NCI-H2081 (cell line): ENCODE data around the gene MARF1.
"Not testable (repeated sequence)": the region's sequence is repeated elsewhere in the genome, so short reads cannot be mapped to it uniquely, and the experiment has no call there.

Experiments used
- DNase-seq, 2 experiments: peaks; one replicate each; lab custom pipeline; 2025; lab: John Stamatoyannopoulos, UW

Gene MARF1

DNA sequence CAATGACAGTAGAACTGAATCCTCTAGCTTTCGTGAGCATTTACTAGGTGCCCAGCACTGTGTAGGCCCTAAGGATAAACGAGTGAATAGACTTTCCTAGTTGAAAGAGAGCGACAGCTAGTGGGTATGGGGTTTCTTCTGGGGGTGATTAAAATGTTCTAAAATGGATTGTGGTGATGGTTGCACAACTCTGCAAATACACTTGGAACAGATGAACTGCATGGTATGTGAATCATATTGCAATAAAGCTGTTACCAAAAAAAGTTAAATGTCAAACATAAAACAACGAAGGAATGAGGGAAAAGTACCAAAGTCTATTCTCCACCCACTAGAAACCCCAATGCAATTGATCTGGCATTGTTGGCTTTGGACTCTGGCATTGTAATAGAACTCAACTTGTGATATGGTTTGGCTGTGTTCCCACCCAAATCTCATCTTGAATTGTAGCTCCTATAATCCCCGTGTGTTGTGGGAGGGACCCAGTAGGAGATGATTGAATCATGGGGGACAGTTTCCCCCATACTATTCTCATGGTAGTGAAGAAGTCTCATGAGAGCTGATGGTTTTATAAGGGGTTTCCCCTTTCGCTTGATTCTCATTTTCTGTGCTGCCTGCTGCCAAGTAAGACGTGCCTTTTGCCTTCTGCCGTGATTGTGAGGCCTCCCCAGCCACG, 70.5 kb downstream of the MARF1 start:
- DNase-seq = no peak

DNA sequence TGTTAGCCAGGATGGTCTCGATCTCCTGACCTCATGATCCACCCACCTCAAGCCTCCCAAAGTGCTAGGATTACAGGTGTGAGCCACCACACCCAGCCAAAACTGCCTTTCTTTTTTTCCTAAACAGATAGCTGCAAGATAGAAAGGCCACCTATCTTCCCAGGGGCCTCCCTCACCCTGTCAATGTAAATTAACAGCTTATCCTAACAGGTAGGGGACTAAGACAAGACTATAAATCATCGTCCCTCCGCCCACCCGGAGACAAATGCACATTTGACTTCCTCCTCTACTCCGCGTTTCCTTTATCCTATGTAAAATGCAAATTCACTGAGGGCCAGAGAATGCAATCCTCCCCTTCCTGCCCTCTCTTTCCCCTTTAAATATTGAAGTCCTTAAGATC, 71.4 kb downstream of the MARF1 start:
- no peak for DNase-seq

DNA sequence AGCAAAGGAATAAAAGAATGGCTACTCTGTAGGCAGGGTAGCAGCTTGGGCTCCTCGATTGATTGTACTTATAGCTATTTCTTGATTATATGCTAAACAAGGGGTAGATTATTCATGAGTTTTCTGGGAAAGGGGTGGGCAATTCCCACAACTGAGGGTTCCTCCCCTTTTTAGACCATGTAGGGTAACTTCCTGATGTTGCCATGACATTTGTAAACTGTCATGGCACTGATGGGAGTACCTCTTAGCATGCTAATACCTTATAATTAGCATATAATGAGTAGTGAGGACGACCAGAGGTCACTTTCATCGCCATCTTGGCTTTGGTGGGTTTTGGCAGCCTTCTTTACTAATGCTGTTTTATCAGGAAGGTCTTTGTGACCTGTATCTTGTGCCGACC, 72.3 kb downstream of the MARF1 start:
- not testable (repeated sequence) for DNase-seq

DNA sequence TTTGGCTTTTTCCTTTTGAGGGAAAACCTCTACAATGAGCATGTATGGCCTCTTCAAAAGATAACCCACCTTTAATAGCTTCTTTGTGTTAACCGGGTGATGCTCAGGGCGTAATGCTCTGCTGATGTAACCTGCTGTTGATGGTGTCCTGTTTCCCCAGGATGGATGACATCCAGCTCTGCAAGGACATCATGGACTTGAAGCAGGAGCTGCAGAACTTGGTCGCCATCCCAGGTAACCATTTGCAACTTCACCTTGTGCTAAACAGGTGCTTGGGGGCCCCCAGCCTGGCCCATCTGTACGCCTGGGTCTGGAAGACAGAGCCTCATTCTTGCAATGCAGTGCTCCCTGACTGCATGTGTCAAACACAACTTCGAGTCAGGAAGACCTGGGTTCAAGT, 75.1 kb downstream of the MARF1 start:
- no peak for DNase-seq

DNA sequence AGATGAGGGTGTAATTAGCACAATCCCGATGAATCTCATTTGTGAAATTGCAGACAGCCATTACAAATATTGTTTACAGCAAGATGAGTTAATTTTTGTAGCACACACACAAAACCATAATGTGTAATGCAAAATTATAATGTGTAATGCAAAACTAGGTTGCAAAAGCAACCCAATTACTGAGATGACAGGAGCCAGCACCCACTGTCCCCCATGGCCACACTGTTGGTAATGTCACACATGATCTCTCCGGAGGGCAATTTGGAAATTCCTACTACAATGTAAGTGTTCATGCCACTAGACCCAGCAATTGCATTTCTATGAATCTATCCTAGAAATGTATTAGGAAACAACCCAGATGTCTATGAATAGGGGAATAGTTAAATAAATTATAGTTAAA, 76.9 kb downstream of the MARF1 start:
- no peak for DNase-seq

DNA sequence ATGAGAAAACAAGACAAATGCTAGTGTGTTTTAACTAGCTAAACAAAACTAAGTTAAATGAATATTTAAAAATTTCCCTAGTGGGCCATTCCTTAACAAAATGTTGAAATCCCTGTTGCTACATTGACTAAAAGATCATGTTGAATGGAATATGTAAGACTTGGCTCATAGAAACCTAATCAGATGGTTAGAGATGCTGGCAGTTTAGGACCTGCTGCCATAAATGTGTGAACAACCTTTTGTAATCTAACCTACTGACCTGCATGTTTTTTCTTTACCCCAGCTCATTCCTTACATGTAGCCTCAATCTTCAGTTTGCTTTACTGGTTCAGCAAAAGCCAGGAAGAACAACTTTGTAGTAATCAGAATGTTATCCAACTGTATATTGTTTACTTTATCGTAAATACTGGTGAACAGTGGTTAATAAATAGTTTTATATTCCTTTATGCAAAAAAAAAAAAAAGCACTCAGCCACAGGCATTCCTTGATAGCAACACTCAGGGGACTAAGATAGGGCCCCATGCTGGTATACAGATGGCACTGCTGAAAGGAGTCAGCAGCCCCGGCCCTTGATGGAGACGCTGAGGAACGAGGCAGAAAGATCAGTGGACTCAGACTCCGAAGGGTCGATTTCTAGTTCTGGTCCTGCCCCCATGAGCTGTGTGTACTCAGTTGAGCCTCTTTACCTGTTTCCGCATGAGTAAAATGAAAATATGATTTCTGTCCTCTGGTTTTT, 78.2 kb downstream of the MARF1 start:
- no peak for DNase-seq

DNA sequence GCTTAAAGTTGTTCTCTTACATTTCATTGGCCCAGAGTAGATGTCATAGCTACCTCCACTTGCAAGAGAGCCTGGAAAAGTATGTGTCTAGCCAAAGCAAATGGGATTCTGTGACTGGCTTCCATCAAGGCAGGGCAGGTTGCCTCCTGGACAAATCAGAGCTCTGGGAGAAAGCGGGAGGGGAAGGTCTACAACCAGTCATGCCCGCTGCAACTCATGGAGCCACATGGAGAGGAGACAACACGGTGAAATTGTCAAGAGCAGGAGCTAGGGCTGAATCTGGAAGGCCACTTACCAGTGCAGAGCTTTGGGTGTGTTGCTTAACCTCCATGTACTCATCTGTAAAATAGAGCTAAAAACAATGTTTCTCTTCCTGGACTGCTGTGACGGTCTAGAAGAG, 83.8 kb downstream of the MARF1 start:
- no peak for DNase-seq

DNA sequence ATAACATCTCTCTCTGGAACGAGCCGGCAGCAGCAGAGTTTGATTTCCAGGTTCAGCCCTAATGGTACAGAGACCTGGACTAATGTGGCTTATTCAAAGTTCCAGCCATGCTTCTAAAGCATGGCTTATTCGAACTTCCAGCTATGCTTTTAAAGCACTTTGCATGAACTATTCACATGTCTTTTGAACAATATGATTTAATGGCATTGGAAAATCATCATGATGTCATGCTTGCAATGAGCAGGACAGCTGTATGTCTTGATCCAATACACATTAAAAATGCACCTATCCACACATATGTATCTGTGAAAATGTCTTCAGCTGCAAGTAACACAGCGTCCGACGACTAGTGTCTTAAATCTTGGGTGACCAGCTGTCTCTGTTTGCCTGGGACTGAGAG, 85.7 kb downstream of the MARF1 start:
- DNase-seq = no peak

DNA sequence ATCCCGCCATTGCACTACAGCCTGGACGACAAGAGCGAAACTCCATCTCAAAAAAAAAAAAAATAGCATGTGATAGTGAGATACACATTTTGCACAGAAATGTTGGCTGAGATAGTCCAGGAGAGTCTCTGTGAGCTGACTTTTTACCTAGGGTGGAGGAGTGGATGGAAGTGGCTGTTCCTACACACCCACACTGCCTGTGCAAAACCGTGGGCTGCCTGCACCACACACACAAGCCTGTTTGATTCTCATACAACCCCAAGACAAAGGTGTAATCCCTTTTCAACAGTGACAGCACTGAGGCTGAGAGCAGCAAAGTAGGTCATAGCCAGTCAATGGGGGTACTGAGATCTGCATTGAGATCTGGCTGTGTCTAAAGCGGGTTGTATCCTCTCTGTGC, 86.8 kb downstream of the MARF1 start:
- DNase-seq = no peak

DNA sequence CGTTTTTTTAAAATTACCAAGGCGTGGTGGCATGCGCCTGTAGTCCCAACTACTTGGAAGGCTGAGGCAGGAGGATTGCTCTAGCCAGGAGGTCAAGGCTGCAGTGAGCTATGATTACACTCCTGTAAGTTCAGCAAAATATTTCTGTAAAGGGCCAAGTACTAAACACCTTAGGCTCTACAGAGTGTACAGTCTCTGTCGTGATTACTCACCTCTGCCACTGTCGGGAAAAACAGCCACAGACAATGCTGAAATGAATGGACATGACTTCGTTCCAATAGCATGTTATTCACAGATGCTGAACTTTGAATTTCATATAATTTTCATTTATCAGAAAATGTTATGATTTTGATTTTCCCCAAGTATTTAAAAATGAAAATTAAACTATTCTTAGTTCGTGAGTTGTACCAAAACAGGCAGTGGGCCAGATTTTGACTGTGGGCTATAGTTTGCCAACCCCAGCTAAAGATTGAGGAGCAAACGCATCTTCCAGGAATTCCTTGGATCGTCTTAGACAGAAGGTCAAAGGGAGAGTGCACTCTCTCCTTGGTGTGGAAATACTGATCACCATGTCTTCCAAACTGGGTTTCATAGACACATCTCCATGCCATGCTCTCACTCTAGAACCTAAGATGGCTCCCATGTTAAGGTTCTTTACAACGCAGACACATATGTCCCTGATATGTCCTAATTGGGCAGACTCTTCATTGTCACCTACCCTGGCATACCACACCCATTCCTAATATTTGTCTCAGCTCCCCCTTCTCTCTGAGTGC, 89.5 kb downstream of the MARF1 start:
- DNase-seq = no peak

DNA sequence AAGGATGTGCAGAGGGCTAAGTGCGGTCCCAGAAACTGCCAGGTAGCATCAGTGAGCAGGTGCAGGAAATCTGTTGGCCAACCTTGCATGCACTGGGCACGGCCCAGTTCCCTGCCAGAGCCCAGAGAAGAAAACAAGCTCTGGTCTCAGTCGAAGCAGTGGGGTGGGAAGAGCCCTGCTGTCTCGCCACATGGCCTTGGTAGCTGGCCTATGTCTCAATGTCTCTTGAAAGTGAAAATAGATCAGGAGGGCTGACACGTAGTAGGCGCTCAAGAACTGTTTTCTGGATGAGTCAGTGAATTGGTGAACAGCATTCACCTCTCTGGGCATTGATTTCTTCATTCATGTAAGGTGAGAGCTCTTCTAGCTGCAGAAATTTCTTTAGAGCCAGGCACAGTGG, 90.4 kb downstream of the MARF1 start:
- no peak for DNase-seq

DNA sequence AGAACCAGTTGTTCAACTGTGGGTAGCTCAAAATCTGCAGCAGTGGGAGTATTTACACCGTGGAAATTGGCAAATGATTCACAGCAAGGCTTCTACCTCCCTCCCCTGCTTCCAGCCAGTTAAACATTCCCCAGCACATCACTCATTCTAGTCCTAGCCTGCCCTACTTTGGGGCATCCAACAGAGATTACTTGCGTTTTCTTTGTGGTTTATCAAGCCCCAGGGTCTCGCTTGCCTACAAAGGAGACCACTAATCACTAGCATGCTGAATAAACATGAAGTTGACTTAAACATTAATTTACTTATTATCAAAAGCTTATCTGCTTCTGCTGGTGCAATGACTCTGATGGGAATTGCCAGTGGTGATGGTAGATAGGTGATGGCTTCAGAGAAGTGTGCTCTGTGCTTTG, 94.5 kb downstream of the MARF1 start:
- DNase-seq = no peak

DNA sequence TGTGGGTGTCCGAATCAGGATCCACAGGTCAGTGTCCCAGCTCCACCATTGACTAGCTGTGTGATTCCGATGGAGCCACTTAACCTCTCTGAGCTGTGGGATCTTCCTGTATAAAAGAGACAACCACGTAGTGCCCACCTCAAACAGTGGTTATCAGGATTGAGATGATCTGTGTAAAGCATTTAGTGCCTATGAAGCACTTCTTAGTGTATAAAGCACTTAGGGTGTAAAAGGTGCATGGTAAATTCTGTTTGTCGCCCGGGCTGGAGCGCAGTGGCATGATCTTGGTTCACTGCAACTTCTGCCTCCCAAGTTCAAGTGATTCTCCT, 95.2 kb downstream of the MARF1 start:
- DNase-seq = no peak

DNA sequence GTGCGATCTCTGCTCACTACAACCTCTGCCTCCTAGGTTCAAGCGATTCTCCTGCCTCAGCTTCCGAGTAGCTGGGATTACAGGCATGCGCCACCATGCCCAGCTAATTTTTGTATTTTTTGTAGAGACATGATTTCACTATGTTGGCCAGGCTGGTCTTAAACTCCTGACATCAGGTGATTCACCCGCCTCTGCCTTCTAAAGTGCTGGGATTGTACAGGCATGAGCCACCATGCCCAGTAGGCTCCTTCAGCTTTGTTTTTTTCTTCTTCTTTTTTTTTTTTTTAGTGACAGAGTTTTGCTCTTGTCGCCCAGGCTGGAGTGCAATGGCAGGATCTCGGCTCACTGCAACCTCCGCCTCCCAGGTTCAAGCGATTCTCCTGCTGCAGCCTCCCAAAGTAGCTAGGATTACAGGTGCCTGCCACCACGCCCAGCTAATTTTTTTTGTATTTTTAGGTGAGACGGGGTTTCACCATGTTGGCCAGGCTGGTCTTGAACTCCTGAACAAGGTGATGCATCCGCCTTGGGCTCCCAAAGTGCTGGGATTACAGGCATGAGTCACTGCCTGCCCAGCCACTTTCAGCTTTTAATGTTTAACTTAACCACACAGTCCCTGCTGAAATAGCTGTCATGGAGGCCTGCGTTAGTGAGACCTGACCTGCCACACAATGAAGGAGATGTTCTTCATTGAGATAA, 95.7 kb downstream of the MARF1 start:
- not testable (repeated sequence) for DNase-seq

DNA sequence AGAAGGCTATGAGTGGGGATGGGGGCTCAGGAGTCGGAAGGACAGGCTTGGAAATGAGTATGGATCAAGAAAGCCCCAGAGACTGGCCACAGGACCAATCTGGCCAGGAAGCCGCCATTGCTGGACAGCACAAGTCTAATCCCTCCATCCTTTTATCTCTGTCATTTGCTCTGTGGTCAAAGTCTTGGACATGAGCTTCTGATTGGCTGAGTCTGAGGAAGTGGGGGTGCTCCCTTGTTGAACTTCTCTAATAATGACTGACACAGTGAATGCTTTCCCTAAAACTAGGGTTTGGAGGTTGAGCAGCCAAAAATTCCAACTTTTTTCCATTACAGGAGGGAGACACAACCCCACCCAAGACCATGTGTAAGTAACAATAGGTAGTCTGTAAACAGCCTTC, 97.4 kb downstream of the MARF1 start:
- no peak for DNase-seq

DNA sequence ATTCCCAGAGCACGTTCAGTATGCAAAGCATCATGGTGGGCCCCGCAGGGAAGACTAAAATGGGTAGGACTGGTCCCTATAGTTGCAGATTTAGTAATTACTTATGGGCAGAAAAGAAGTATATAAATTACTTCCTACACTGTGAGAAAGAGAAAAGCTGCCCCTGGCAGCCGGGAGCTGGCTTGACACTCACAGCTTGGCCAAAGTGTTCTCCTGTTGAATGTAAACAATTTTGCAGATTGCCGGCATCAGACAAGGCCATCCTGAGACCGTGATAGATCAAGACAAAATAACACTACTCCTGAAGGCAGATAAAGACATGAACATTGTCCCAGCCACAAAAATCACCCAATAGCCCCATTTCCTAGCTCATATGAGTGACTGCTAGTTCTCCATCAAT, 98.5 kb downstream of the MARF1 start:
- no peak for DNase-seq
